HTR-8/SVneo (cell line): ENCODE measurements around the gene CDH4.

Experiments
- DNase-seq: peaks from one replicate; pipeline ENCODE4 v3.0.0; 2011; ENCODE audit warnings: low spot score, mixed read lengths; ENCODE audit not compliant: insufficient read length
- FAIRE-seq: peaks from 2 replicates; lab custom pipeline; 2011; peaks lifted over from hg19 to GRCh38; lab: Jason Lieb, UNC

Gene CDH4

GRCh38 chr20:61663521-61664425 lies 411.7 kb downstream of the CDH4 start:
- FAIRE-seq: peak; percentile 42
- DNase-seq: no peak

- FAIRE-seq (peak; percentile 69), DNase-seq (no peak)
These were observed 412.7 kb downstream of the CDH4 start for GRCh38 chr20:61664556-61665320.

- DNase-seq (no peak), FAIRE-seq (peak; percentile 48)
These were observed 413.7 kb downstream of the CDH4 start for GRCh38 chr20:61665528-61666470.

GRCh38 chr20:61666471-61666832 lies 414.4 kb downstream of the CDH4 start:
- DNase-seq: no peak
- no peak for FAIRE-seq

- no peak for FAIRE-seq
These were observed 415.2 kb downstream of the CDH4 start for GRCh38 chr20:61667056-61667792.

GRCh38 chr20:61668065-61668650 lies 416.1 kb downstream of the CDH4 start:
- FAIRE-seq (peak; percentile 62), DNase-seq (no peak)

More at GRCh38 chr20:61667056-61667792, 415.2 kb downstream of the CDH4 start:
- no peak for DNase-seq

GRCh38 chr20:61668771-61669503 lies 416.9 kb downstream of the CDH4 start:
- FAIRE-seq: peak; percentile 49
- no peak for DNase-seq

- FAIRE-seq (peak; percentile 23), DNase-seq (no peak)
These were observed 418.2 kb downstream of the CDH4 start for GRCh38 chr20:61670274-61670673.

GRCh38 chr20:61671559-61671958 lies 419.5 kb downstream of the CDH4 start:
- no peak for DNase-seq

GRCh38 chr20:61673152-61673847 lies 421.2 kb downstream of the CDH4 start:
- FAIRE-seq: peak; percentile 58
- no peak for DNase-seq

More at GRCh38 chr20:61671559-61671958, 419.5 kb downstream of the CDH4 start:
- FAIRE-seq: peak; percentile 95

- DNase-seq (no peak), FAIRE-seq (peak; percentile 60)
These were observed 422.1 kb downstream of the CDH4 start for GRCh38 chr20:61674121-61674520.

- DNase-seq (no peak), FAIRE-seq (peak; percentile 52)
These were observed 422.6 kb downstream of the CDH4 start for GRCh38 chr20:61674688-61675087.

- peak; percentile 98 for FAIRE-seq
- no peak for DNase-seq
These were observed 425.9 kb downstream of the CDH4 start for GRCh38 chr20:61677928-61678327.

- DNase-seq: no peak
- no peak for FAIRE-seq
These were observed 426.4 kb downstream of the CDH4 start for GRCh38 chr20:61678437-61678836.

- DNase-seq (no peak), FAIRE-seq (peak; percentile 20)
These were observed 427.4 kb downstream of the CDH4 start for GRCh38 chr20:61679473-61679872.

- DNase-seq (no peak), FAIRE-seq (no peak)
These were observed 428.0 kb downstream of the CDH4 start for GRCh38 chr20:61680096-61680495.

- FAIRE-seq (peak; percentile 98), DNase-seq (no peak)
These were observed 430.3 kb downstream of the CDH4 start for GRCh38 chr20:61682114-61682995.
